Vagina (tissue), 2 donors: Measurements from ENCODE around the gene DAB2IP.

Experiments
- POLR2A ChIP-seq, 2 donors: fragments of 450-650 bp; IDR thresholded peaks; one replicate each; pipeline ENCODE4 v1.6.1; 2017; ENCODE audit warnings: antibody characterized with exemption in 2 of 2, mild to moderate bottlenecking in 2 of 2, moderate library complexity in 2 of 2
- POLR2AphosphoS5 ChIP-seq, 2 donors: sonication (generic); formaldehyde crosslinking; IDR thresholded peaks; one replicate each; pipeline ENCODE4 v1.9.0; 2017; ENCODE audit warnings: antibody characterized with exemption in 2 of 2, mild to moderate bottlenecking in 2 of 2, low read depth in 1 of 2; ENCODE audit not compliant: insufficient read depth in 1 of 2
- TF ChIP-seq, protein P1 (sequence below), 3 experiments: fragments of 450-650 bp in 2 of 3; fragments of 200-600 bp in 1 of 3; sonication (generic) in 1 of 3; IDR thresholded peaks; one replicate each; pipeline ENCODE4 v1.5.1; 2017 to 2019; ENCODE audit warnings: antibody characterized with exemption in 3 of 3, mild to moderate bottlenecking in 2 of 3, moderate library complexity in 2 of 3

- TF ChIP-seq, protein P1, sequence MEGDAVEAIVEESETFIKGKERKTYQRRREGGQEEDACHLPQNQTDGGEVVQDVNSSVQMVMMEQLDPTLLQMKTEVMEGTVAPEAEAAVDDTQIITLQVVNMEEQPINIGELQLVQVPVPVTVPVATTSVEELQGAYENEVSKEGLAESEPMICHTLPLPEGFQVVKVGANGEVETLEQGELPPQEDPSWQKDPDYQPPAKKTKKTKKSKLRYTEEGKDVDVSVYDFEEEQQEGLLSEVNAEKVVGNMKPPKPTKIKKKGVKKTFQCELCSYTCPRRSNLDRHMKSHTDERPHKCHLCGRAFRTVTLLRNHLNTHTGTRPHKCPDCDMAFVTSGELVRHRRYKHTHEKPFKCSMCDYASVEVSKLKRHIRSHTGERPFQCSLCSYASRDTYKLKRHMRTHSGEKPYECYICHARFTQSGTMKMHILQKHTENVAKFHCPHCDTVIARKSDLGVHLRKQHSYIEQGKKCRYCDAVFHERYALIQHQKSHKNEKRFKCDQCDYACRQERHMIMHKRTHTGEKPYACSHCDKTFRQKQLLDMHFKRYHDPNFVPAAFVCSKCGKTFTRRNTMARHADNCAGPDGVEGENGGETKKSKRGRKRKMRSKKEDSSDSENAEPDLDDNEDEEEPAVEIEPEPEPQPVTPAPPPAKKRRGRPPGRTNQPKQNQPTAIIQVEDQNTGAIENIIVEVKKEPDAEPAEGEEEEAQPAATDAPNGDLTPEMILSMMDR (IDR thresholded peaks at IDR 0.05) = no peak
- TF ChIP-seq POLR2A (IDR thresholded peaks at IDR 0.05) = no peak
- TF ChIP-seq POLR2AphosphoS5 (IDR thresholded peaks at IDR 0.05; ENCODE audit: insufficient read depth in 1 of 2, low read depth in 1 of 2) = no peak
These were observed 111.7 kb downstream of the DAB2IP start for GRCh38 chr9:121763131-121763530.
